Measurements from ENCODE around the gene CDADC1. TPM values are rescaled to one million over a fixed set of nuclear protein-coding genes. Genes with fewer than 3 reads are reported as not detected.

The CDADC1 gene
- polyA plus RNA-seq, 1 donor from 2014 or later, result 11.6 TPM

DNA sequence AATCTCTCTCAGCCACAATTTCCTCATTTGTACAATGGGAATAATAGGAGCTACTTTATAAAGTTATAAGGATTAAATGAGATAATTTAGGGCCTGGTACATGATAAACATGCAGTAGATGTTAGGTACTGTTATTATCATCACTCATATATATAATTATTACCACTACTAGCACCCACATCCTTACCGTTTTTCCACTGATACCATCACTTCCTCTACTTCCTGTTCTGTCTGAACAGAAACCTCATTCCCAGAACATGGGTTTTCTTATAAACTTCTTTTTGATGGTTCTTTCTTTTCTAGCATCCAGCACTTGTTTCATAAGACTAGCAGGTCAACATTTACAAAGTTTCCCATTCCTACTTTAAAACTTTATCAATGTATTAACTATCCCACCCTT lies 6.3 kb downstream of the CDADC1 start:
- Histone ChIP-seq H3K27ac (ENCODE audit: low read length) (no peak overlapping the region), H3K9me3 (ENCODE audit: low read length) (no peaks in the 10 kb centered on the region), H3K36me3 (ENCODE audit: insufficient read depth, low read length) (no peaks in the 10 kb centered on the region), H3K4me2 (ENCODE audit: low read length) (no peak overlapping the region), H3K79me2 (replicated peaks; ENCODE audit: insufficient read depth, low read length) (no peaks in the 10 kb centered on the region), H3K9me2 (ENCODE audit: insufficient read depth, low read length) (no peaks in the 10 kb centered on the region), H3K27me3 (ENCODE audit: insufficient read depth, low read depth, low read length) (no peaks in the 10 kb centered on the region), H3K4me3 (ENCODE audit: low read length) (no peak overlapping the region), H4K20me1 (ENCODE audit: insufficient read depth) (no peaks in the 10 kb centered on the region), H3K9ac (ENCODE audit: low read length) (no peak overlapping the region), H3F3A (ENCODE audit: insufficient read depth, low read length, poor library complexity, severe bottlenecking) (no peaks in the 10 kb centered on the region), H2AFZ (ENCODE audit: low read depth, low read length) (no peak overlapping the region)
- TF ChIP-seq RAD21 (conservative IDR thresholded peaks at IDR 0.05) (no peak), EP300 (conservative IDR thresholded peaks at IDR 0.05; ENCODE audit: poor library complexity, severe bottlenecking) (no peak), MXI1 (conservative IDR thresholded peaks at IDR 0.05; ENCODE audit: poor library complexity, severe bottlenecking) (no peak), POLR2AphosphoS5 (IDR thresholded peaks at IDR 0.05) (no peak), EZH2 (IDR thresholded peaks at IDR 0.05; ENCODE audit: borderline replicate concordance, insufficient read depth, low read length, poor library complexity, severe bottlenecking) (no peak), SMC3 (conservative IDR thresholded peaks at IDR 0.05; ENCODE audit: poor library complexity) (no peak), REST (IDR thresholded peaks at IDR 0.05; ENCODE audit: borderline replicate concordance) (no peak), TAF1 (IDR thresholded peaks at IDR 0.05; ENCODE audit: low read depth) (no peak)
- TF ChIP-seq, protein P1, sequence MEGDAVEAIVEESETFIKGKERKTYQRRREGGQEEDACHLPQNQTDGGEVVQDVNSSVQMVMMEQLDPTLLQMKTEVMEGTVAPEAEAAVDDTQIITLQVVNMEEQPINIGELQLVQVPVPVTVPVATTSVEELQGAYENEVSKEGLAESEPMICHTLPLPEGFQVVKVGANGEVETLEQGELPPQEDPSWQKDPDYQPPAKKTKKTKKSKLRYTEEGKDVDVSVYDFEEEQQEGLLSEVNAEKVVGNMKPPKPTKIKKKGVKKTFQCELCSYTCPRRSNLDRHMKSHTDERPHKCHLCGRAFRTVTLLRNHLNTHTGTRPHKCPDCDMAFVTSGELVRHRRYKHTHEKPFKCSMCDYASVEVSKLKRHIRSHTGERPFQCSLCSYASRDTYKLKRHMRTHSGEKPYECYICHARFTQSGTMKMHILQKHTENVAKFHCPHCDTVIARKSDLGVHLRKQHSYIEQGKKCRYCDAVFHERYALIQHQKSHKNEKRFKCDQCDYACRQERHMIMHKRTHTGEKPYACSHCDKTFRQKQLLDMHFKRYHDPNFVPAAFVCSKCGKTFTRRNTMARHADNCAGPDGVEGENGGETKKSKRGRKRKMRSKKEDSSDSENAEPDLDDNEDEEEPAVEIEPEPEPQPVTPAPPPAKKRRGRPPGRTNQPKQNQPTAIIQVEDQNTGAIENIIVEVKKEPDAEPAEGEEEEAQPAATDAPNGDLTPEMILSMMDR (IDR thresholded peaks at IDR 0.05; ENCODE audit: poor library complexity, severe bottlenecking), result no peak

GRCh38 chr13:49256841-49257240 lies 9.1 kb downstream of the CDADC1 start:
- Histone ChIP-seq H3K79me2 (replicated peaks; ENCODE audit: insufficient read depth, low read length) (no peaks in the 10 kb centered on the region), H3K9ac (ENCODE audit: low read length) (no peak overlapping the region), H3K27ac (ENCODE audit: low read length) (no peak overlapping the region), H3F3A (ENCODE audit: insufficient read depth, low read length, poor library complexity, severe bottlenecking) (no peaks in the 10 kb centered on the region), H3K4me3 (ENCODE audit: low read length) (no peak overlapping the region), H3K4me2 (ENCODE audit: low read length) (no peak overlapping the region), H3K9me2 (ENCODE audit: insufficient read depth, low read length) (no peaks in the 10 kb centered on the region), H3K27me3 (ENCODE audit: insufficient read depth, low read depth, low read length) (no peaks in the 10 kb centered on the region), H3K36me3 (ENCODE audit: insufficient read depth, low read length) (peaks cover 5% of the 10 kb centered on the region), H2AFZ (ENCODE audit: low read depth, low read length) (no peak overlapping the region), H3K9me3 (ENCODE audit: low read length) (no peaks in the 10 kb centered on the region), H4K20me1 (ENCODE audit: insufficient read depth) (no peaks in the 10 kb centered on the region)
- no peak for TF ChIP-seq SMC3 (conservative IDR thresholded peaks at IDR 0.05; ENCODE audit: poor library complexity)
- TF ChIP-seq EP300 (conservative IDR thresholded peaks at IDR 0.05; ENCODE audit: poor library complexity, severe bottlenecking), result no peak
- no peak for TF ChIP-seq RAD21 (conservative IDR thresholded peaks at IDR 0.05)
- TF ChIP-seq MXI1 (conservative IDR thresholded peaks at IDR 0.05; ENCODE audit: poor library complexity, severe bottlenecking), result no peak
- TF ChIP-seq, protein P1 (IDR thresholded peaks at IDR 0.05; ENCODE audit: poor library complexity, severe bottlenecking), result no peak
- no peak for TF ChIP-seq TAF1 (IDR thresholded peaks at IDR 0.05; ENCODE audit: low read depth)
- TF ChIP-seq POLR2AphosphoS5 (IDR thresholded peaks at IDR 0.05), result no peak
- TF ChIP-seq REST (IDR thresholded peaks at IDR 0.05; ENCODE audit: borderline replicate concordance), result no peak
- TF ChIP-seq EZH2 (IDR thresholded peaks at IDR 0.05; ENCODE audit: borderline replicate concordance, insufficient read depth, low read length, poor library complexity, severe bottlenecking), result no peak

Data from neural cell (in vitro differentiated cells).